Lung (tissue), 12 donors: ENCODE results near the gene VDAC1. TPM values are rescaled to one million over a fixed set of nuclear protein-coding genes. Genes with fewer than 3 reads are reported as not detected.
A peak's percentile ranks its signal among the peaks of the same experiment; 100 is the strongest.

Experiments used
- ATAC-seq: fragments of 200-7000 bp; cut with Tn5 transposase; one replicate; pipeline ENCODE4 v1.9.1; 2020; ENCODE audit warnings: moderate number of reproducible peaks; ENCODE audit not compliant: insufficient read depth, low FRiP score
- DNase-seq, 3 donors: peaks; one replicate each; pipeline ENCODE4 v3.0.0-alpha.2; 2013 to 2017
- H3K27ac ChIP-seq, 2 donors: one replicate each; pipeline ENCODE4 v1.5.1; 2013; ENCODE audit warnings: mild to moderate bottlenecking in 2 of 2, moderate library complexity in 2 of 2, control low read depth in 1 of 2, inconsistent platforms in 1 of 2, low read depth in 1 of 2, low read length in 1 of 2
- H3K27me3 ChIP-seq, 3 donors: one replicate each; pipeline ENCODE4 v1.5.1; 2013; ENCODE audit warnings: low read length in 2 of 3; ENCODE audit not compliant: control insufficient read depth in 3 of 3, insufficient read depth in 3 of 3
- H3K36me3 ChIP-seq, 4 donors: one replicate each; pipeline ENCODE4 v1.5.1; 2013; ENCODE audit warnings: low read length in 4 of 4, mild to moderate bottlenecking in 1 of 4, moderate library complexity in 1 of 4; ENCODE audit not compliant: control insufficient read depth in 4 of 4, insufficient read depth in 4 of 4
- H3K4me1 ChIP-seq, 5 donors: one replicate each; pipeline ENCODE4 v1.5.1; 2013; ENCODE audit warnings: low read length in 5 of 5, mild to moderate bottlenecking in 2 of 5, moderate library complexity in 1 of 5; ENCODE audit not compliant: control insufficient read depth in 5 of 5, insufficient read depth in 5 of 5
- H3K4me3 ChIP-seq: one replicate; pipeline ENCODE4 v1.5.1; 2013; ENCODE audit warnings: mild to moderate bottlenecking, control low read depth, moderate library complexity
- H3K9ac ChIP-seq, 2 donors: one replicate each; pipeline ENCODE4 v1.5.1; 2013; ENCODE audit warnings: low read length in 2 of 2, control low read depth in 1 of 2; ENCODE audit not compliant: insufficient read depth in 1 of 2
- H3K9me3 ChIP-seq, 4 donors: one replicate each; pipeline ENCODE4 v1.5.1; 2013; ENCODE audit warnings: low read length in 3 of 4, mild to moderate bottlenecking in 1 of 4, moderate library complexity in 1 of 4; ENCODE audit not compliant: control insufficient read depth in 4 of 4, insufficient read depth in 3 of 4
- CTCF ChIP-seq: IDR thresholded peaks from 2 replicates; pipeline ENCODE4 v1.5.1; 2012; ENCODE audit warnings: mild to moderate bottlenecking; ENCODE audit errors: control extremely low read depth, extremely low read depth
- WGBS, 2 donors: extraction: QIAGEN DNeasy Blood & Tissue Kit; methylation state at CpG; one replicate each; pipeline ENCODE4 v1.1.7; 2013; 5-methylcytosine and 5-hydroxymethylcytosine counted together
- polyA plus RNA-seq, 2 donors: library from polyadenylated mRNA; stranded (reverse); fragments of 200-250 nt; gene quantifications; one replicate each; pipeline ENCODE4 v1.2.1, GENCODE V29; 2013
- total RNA-seq, 2 donors: library from RNA; depleted of rRNA in 1 of 2; stranded (reverse); fragments of >200 nt in 1 of 2; gene quantifications; one replicate each; pipeline ENCODE4 v1.2.1, GENCODE V29; 2014 to 2021
- donor health status: control.
- donor health status: control.
- donor health status: Bipolar disorder and iron deficiency.
- donor health status: healthy.
- donor health status: DM: yes; HTN: yes; CAD: no.

Gene VDAC1
- total and polyA plus RNA-seq, 4 donors = 107 to 136 (median 120) TPM

GRCh38 chr5:133928587-133929393 is 76.0 kb downstream of the VDAC1 start:
- DNase-seq (no peak), ATAC-seq (no peak)
- H3K36me3 ChIP-seq = no peaks in the 10 kb centered on the region
- H3K27me3 ChIP-seq = no peaks in the 10 kb centered on the region
- H3K4me1 ChIP-seq = peaks cover 0 to 19% (median 0%) of the 10 kb centered on the region in 5 donors
- 76 to 80% methylated on average over 9 of the region's 9 CpGs for WGBS, 2 donors
- H3K9ac ChIP-seq = no peak overlapping the region
- H3K9me3 ChIP-seq = no peaks in the 10 kb centered on the region
- TF ChIP-seq CTCF = no peak
- H3K4me3 ChIP-seq = no peak overlapping the region
- H3K27ac ChIP-seq = no peak overlapping the region

DNA sequence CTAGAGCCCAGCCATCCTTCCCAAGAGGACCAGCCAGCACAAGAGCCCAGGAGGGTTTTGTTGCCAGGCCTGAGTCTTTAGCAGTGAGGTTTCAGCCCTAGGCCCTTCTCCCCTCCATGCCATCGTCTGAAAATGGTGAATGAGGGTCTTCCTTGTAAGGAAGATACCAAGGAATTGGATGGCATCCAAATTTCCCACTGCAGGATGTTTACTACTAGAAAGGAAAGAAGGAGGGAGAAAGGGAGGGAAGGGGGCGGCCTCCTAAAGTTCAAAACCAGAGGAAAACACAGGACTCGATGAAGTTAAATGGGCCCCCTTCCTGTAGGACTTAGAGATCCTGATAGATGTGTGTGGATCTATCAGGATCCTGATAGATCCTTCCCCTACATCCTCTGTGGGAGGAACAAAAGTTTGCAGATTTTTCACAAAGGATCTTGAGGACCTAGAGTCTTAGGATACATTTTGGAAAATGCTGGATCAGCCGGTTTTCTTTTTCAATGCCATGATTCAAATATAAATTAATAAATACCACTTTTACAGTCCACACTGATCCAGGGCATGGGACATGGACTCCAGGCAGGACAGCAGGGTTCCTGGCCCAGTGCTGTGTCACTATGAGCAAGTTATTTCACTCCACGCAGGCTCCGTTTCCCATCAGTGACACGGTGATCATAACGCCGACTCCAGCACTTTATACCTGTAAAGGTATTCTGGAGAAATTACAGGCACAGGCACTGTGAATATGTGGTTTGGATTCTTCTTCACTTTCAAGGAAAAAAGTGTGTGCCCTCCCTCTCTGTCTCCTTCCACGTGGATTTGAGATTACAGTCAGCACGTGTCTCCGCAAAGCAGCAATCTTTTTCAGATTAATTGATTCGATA is 77.2 kb downstream of the VDAC1 start:
- TF ChIP-seq CTCF = no peak
- Histone ChIP-seq H3K27me3 (no peaks in the 10 kb centered on the region), H3K4me3 (no peak overlapping the region), H3K9me3 (no peaks in the 10 kb centered on the region), H3K9ac (peak overlapping the region in 1 of 2 donors; percentile 31), H3K4me1 (peaks cover 0 to 19% (median 0%) of the 10 kb centered on the region in 5 donors), H3K27ac (no peak overlapping the region), H3K36me3 (no peaks in the 10 kb centered on the region)
- ATAC-seq = no peak
- 75 to 84% methylated on average over 13 of the region's 13 CpGs for WGBS, 2 donors
- peak in 2 of 3 donors; percentile 83 to 87 for DNase-seq

DNA sequence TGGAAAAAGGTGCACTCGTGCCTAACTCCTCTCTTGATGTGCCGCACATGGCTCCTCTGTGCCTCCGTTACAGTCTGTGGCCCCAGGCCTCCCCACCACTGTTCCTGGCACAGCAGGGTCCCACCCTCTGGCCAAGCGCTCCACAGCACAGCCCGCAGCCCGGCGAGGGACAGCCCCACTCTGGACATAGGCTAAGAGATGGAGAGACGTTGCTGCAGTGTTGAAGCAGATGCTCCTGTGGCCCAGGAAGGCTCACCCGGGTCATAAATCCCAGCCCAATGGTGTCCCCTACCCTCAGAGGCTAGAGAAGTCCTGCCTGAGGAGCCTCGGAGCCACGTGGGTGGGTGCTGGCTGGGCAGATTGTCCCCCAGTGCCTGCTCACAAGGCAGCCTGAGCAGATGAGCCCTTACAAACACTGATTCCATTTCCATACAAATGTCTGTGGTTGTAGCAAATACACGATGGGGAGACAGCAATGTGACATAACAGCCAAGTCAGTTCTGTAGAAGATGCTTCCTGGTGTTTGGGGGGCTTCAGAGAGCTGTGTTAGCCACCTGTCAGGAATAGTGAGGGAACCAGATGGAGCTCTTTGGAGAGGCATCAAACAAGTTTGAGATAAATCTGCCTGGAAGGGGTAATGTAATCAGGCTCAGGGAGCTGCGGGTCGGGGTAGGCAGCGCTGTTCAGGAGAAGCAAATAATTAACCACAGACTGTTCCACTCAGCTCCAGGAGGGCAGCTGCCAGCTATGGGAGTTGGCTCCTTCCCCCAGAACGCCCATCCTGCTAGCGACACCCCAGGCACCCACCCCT is 78.1 kb downstream of the VDAC1 start:
- Histone ChIP-seq H3K9me3 (no peaks in the 10 kb centered on the region), H3K27ac (no peak overlapping the region), H3K9ac (no peak overlapping the region), H3K4me1 (peaks cover 0 to 19% (median 0%) of the 10 kb centered on the region in 5 donors), H3K27me3 (no peaks in the 10 kb centered on the region), H3K36me3 (no peaks in the 10 kb centered on the region), H3K4me3 (no peak overlapping the region)
- DNase-seq = peak in 2 of 3 donors; percentile 61 to 72
- 71 to 81% methylated on average over 17 of the region's 17 CpGs for WGBS, 2 donors
- ATAC-seq = no peak
- no peak for TF ChIP-seq CTCF
